Naive thymus-derived CD4-positive, alpha-beta T cell (primary cell): Measurements from ENCODE around the gene CENPV. TPM values are rescaled to one million over a fixed set of nuclear protein-coding genes. Genes with fewer than 3 reads are reported as not detected.

Experiments used
- ATAC-seq: fragments of 150-1000 bp; cut with Tn5 transposase; 2 replicates; pipeline ENCODE4 v1.10.0; 2021; ENCODE audit warnings: mild to moderate bottlenecking, moderate library complexity
- CTCF ChIA-PET: fragments of 350-600 bp; sonication (Branson Sonifier 250); formaldehyde crosslinking; loops from one replicate; lab custom pipeline; 2021; ENCODE audit warnings: antibody characterized with exemption; lab: Charles Lee
- POLR2A ChIA-PET: fragments of 350-600 bp; sonication (Branson Sonifier 250); formaldehyde crosslinking; loops from one replicate; lab custom pipeline; 2021; ENCODE audit warnings: antibody characterized with exemption, inconsistent platforms; lab: Charles Lee
- DNase-seq, 9 donors: peaks; one replicate each; pipeline versions ENCODE4 v3.0.0 to v3.0.0-alpha.2; 2020 to 2022; ENCODE audit warnings: mixed read lengths in 1 of 9
- H3K27ac ChIP-seq: one replicate; pipeline ENCODE4 v1.7.0; 2013; ENCODE audit warnings: mild to moderate bottlenecking, low read depth, low read length, moderate library complexity
- H3K27me3 ChIP-seq, 2 donors: one replicate each; pipeline ENCODE4 v1.7.0; 2013; ENCODE audit warnings: low read length in 2 of 2, mild to moderate bottlenecking in 2 of 2, moderate library complexity in 2 of 2; ENCODE audit not compliant: control insufficient read depth in 2 of 2, insufficient read depth in 2 of 2
- H3K36me3 ChIP-seq, 3 experiments: 1 replicate in 2 of 3; 2 replicates in 1 of 3; pipeline ENCODE4 v1.7.0; 2013; ENCODE audit warnings: low read length in 3 of 3, mild to moderate bottlenecking in 3 of 3, moderate library complexity in 1 of 3; ENCODE audit not compliant: insufficient read depth in 3 of 3, control insufficient read depth in 2 of 3
- H3K4me1 ChIP-seq, 2 donors: one replicate each; pipeline ENCODE4 v1.7.0; 2013; ENCODE audit warnings: low read length in 2 of 2, mild to moderate bottlenecking in 2 of 2, moderate library complexity in 1 of 2; ENCODE audit not compliant: control insufficient read depth in 2 of 2, insufficient read depth in 2 of 2
- H3K4me3 ChIP-seq: 2 replicates; pipeline ENCODE4 v1.7.0; 2013; ENCODE audit warnings: mild to moderate bottlenecking, low read length
- H3K9me3 ChIP-seq, 3 experiments: 1 replicate in 2 of 3; 2 replicates in 1 of 3; pipeline ENCODE4 v1.7.0; 2013; ENCODE audit warnings: low read length in 3 of 3; ENCODE audit not compliant: control insufficient read depth in 2 of 3
- H3K27ac Mint-ChIP-seq, 9 donors: one replicate each; pipeline ENCODE4 v1.8.0; 2020 to 2022; ENCODE audit warnings: mixed read lengths in 9 of 9, mild to moderate bottlenecking in 8 of 9, moderate library complexity in 5 of 9, inconsistent platforms in 2 of 9
- H3K27me3 Mint-ChIP-seq, 5 donors: one replicate each; pipeline ENCODE4 v1.8.0; 2021 to 2022; ENCODE audit warnings: mixed read lengths in 5 of 5, mild to moderate bottlenecking in 1 of 5
- H3K36me3 Mint-ChIP-seq, 5 donors: one replicate each; pipeline ENCODE4 v1.8.0; 2020 to 2022; ENCODE audit warnings: mixed read lengths in 5 of 5, mild to moderate bottlenecking in 3 of 5, inconsistent platforms in 1 of 5
- H3K4me1 Mint-ChIP-seq, 7 donors: one replicate each; pipeline ENCODE4 v1.8.0; 2020 to 2022; ENCODE audit warnings: mixed read lengths in 7 of 7, mild to moderate bottlenecking in 3 of 7, inconsistent platforms in 1 of 7
- H3K4me3 Mint-ChIP-seq, 10 donors: one replicate each; pipeline ENCODE4 v1.8.0; 2020 to 2022; ENCODE audit warnings: mild to moderate bottlenecking in 10 of 10, mixed read lengths in 10 of 10, moderate library complexity in 6 of 10, inconsistent platforms in 2 of 10
- H3K9me3 Mint-ChIP-seq, 11 donors: one replicate each; pipeline ENCODE4 v1.8.0; 2020 to 2022; ENCODE audit warnings: mixed read lengths in 11 of 11, mild to moderate bottlenecking in 4 of 11, inconsistent platforms in 1 of 11, moderate library complexity in 1 of 11
- intact Hi-C, 2 donors: fragments of 100-400 bp; cut with micrococcal nuclease; formaldehyde crosslinking; loops; one replicate each; pipeline ENCODE4 v1.15.1; 2023
- polyA plus RNA-seq, 2 donors: library from polyadenylated mRNA; unstranded; fragments of 300-500 nt; fragmentation: Illumina TruSeq; gene quantifications; one replicate each; pipeline ENCODE4 v1.2.3, GENCODE V29; 2021
- total RNA-seq, 6 experiments: library from RNA in 5 of 6; stranded (reverse) in 5 of 6; gene quantifications; 1 replicate in 5 of 6; 2 replicates in 1 of 6; pipeline ENCODE4 v1.2.3 and lab custom pipeline; 2021 to 2026

The CENPV gene
- total and polyA plus RNA-seq, 7 experiments from 2014 or later, result 9.8 to 30.3 (median 22.2) TPM

DNA sequence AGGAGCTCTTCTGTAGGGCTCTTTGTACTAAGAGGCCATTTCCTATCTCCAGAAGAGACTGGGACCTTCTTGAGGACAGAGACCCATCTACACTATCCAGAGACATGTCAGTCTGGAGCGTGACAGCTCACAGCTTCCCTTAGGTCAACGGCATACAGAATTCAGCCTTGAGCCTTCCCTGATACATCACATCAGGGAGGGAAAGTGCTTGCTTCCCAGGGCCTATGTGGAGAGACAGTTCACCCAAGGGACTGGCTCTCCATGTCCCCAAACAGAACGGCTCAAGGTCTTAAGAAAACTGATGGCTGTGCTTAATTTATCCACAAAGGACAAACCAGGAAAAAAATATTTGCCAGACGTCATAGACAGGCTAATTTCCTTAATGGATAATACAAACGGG lies 7.7 kb downstream of the CENPV start:
- no peak overlapping the region for H3K27ac Mint-ChIP-seq
- ChIA-PET POLR2A (no interaction called here), CTCF (interaction anchor here (1.5 kb wide), 1 partner anchor 18 kb away, joined by 5 read pairs; no protein-coding TSS in a partner anchor)

DNA sequence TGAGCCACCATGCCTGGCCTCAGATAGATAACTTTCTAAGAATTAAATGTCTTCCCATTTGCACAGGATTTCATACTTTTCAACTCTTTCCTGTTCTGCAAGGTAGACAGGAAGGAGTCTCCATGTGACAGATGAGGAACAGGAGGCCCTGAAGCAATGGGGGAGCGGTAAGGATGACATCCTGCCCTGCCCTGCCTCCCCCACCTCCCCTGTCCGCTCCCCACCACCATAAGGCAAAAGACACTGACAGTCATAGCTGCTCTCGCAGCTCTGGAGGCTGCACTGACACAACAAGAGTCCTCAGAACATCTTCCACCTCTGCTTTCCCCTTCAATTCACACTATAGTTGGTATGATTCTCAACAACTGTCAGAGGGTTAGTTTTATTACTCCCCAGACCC lies 9.7 kb downstream of the CENPV start:
- CTCF ChIA-PET, result no interaction called here
- H3K27me3 ChIP-seq, result no peaks in the 10 kb centered on the region
- no peak overlapping the region for H3K4me3 ChIP-seq
- Mint-ChIP-seq H3K27me3 (no peaks in the 10 kb centered on the region), H3K4me1 (no peaks in the 10 kb centered on the region), H3K27ac (no peak overlapping the region), H3K9me3 (no peaks in the 10 kb centered on the region), H3K4me3 (no peak overlapping the region), H3K36me3 (peaks cover 0 to 19% (median 7%) of the 10 kb centered on the region in 5 donors)
- H3K4me1 ChIP-seq, result no peaks in the 10 kb centered on the region
- no peaks in the 10 kb centered on the region for H3K9me3 ChIP-seq
- H3K36me3 ChIP-seq, result peaks cover 0 to 23% (median 9%) of the 10 kb centered on the region in 3 experiments
- ATAC-seq (no peak), DNase-seq (no peak)
- POLR2A ChIA-PET, result interaction anchor here (1.0 kb wide), 1 partner anchor 8 kb away, joined by 3 read pairs; no protein-coding TSS in a partner anchor
- H3K27ac ChIP-seq, result no peak overlapping the region
- intact Hi-C loops, result no loop called here

More for the DNA sequence above, 7.7 kb downstream of the CENPV start:
- ATAC-seq (no peak), DNase-seq (no peak)
- Mint-ChIP-seq H3K4me3 (no peak overlapping the region), H3K36me3 (peaks cover 0 to 23% (median 4%) of the 10 kb centered on the region in 5 donors), H3K27me3 (no peaks in the 10 kb centered on the region), H3K9me3 (no peaks in the 10 kb centered on the region), H3K4me1 (no peaks in the 10 kb centered on the region)
- Histone ChIP-seq H3K4me1 (no peaks in the 10 kb centered on the region), H3K4me3 (no peak overlapping the region), H3K27me3 (no peaks in the 10 kb centered on the region), H3K9me3 (no peaks in the 10 kb centered on the region), H3K36me3 (peaks cover 0 to 25% (median 9%) of the 10 kb centered on the region in 3 experiments), H3K27ac (no peak overlapping the region)
- intact Hi-C loops, result no loop called here

DNA sequence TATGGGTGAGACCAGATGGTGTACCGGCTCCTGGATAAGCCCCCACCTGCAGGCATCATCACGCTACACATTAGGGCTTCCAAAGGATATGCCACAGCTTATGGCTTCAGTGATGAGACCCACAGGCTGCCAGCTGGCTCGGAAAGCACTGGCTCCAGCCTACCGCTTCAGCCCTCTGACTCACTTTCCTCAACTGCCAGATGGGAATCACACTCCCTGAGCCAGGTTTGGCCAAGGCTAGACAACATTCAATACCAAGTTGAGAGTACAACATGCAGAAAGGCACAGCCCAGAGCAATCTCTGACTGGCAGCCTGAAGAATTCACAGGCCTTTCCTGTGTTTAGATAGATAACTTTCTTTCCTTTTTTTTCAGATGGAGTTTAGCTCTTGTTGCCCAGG lies 10.3 kb downstream of the CENPV start:
- Mint-ChIP-seq H3K27ac (peak overlapping the region in 1 of 9 donors; percentile 48), H3K36me3 (peaks cover 0 to 19% (median 7%) of the 10 kb centered on the region in 5 donors), H3K4me3 (no peak overlapping the region), H3K4me1 (no peaks in the 10 kb centered on the region), H3K27me3 (no peaks in the 10 kb centered on the region), H3K9me3 (no peaks in the 10 kb centered on the region)
- Histone ChIP-seq H3K4me1 (no peaks in the 10 kb centered on the region), H3K4me3 (no peak overlapping the region), H3K36me3 (peaks cover 0 to 20% (median 9%) of the 10 kb centered on the region in 3 experiments), H3K9me3 (no peaks in the 10 kb centered on the region), H3K27ac (no peak overlapping the region), H3K27me3 (no peaks in the 10 kb centered on the region)
- no peak for ATAC-seq
- intact Hi-C loops, result no loop called here
- no peak for DNase-seq
- ChIA-PET CTCF (no interaction called here), POLR2A (interaction anchor here (1.0 kb wide), 1 partner anchor 9 kb away, joined by 3 read pairs; no protein-coding TSS in a partner anchor)

DNA sequence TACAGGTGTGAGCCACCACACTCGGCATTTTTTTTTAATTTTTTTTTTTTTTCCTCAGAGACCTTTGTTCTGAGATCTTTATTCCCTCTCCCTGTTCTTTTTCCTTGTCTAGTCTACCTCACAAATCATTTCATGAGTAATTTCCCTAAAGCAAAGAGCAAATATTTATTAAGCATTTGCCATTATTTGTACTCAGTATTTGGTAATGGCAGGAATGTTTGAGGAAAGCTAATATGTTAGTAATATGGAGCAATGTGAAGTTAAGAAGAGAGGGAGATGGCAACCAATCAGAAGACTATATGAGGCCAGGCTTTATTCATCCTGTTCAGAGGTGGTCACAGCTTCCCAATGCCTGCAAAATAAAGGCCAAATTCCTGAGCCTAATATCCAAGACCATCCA lies 13.3 kb downstream of the CENPV start:
- Mint-ChIP-seq H3K36me3 (peaks cover 0 to 16% (median 3%) of the 10 kb centered on the region in 5 donors), H3K4me3 (no peak overlapping the region), H3K27ac (no peak overlapping the region), H3K27me3 (no peaks in the 10 kb centered on the region), H3K9me3 (no peaks in the 10 kb centered on the region), H3K4me1 (no peaks in the 10 kb centered on the region)
- no peak for ATAC-seq
- Histone ChIP-seq H3K36me3 (peaks cover 0 to 20% (median 5%) of the 10 kb centered on the region in 3 experiments), H3K9me3 (no peaks in the 10 kb centered on the region), H3K27ac (no peak overlapping the region), H3K4me1 (no peaks in the 10 kb centered on the region), H3K27me3 (no peaks in the 10 kb centered on the region), H3K4me3 (no peak overlapping the region)
- ChIA-PET CTCF (no interaction called here), POLR2A (interaction anchor here (0.6 to 2.7 kb wide), 2 partner anchors 11 to 41 kb away, joined by 5 to 10 read pairs; no protein-coding TSS in a partner anchor)
- intact Hi-C loops, result no loop called here
- DNase-seq, result no peak

DNA sequence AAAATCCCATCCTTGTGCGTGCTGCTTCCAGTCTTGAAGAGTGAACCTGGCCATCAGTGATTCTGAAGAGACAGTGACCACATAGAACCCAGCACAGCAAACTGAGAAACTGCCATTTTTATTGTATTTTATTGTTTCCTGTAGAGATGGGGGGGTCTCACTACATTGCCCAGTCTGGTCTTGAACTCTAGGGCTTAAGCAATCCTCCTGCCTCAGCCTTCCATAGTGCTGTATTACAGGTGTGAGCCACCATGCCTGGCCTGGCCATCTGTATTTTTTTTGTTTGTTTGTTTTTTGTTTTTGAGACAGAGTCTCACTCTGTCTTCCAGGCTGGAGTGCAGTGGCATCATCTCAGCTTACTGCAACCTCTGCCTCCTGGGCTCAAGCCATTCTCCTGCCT lies 13.9 kb downstream of the CENPV start:
- ATAC-seq, result no peak
- Histone ChIP-seq H3K4me3 (no peak overlapping the region), H3K27me3 (no peaks in the 10 kb centered on the region), H3K9me3 (no peaks in the 10 kb centered on the region), H3K27ac (no peak overlapping the region), H3K4me1 (no peaks in the 10 kb centered on the region), H3K36me3 (peaks cover 0 to 20% (median 5%) of the 10 kb centered on the region in 3 experiments)
- no peaks in the 10 kb centered on the region for H3K27me3 Mint-ChIP-seq
- CTCF ChIA-PET, result no interaction called here
- POLR2A ChIA-PET, result interaction anchor here (0.6 kb wide), 1 partner anchor 40 kb away, joined by 5 read pairs; no protein-coding TSS in a partner anchor
- H3K4me3 Mint-ChIP-seq, result no peak overlapping the region
- DNase-seq, result no peak
- H3K9me3 Mint-ChIP-seq, result no peaks in the 10 kb centered on the region
- peaks cover 0 to 15% (median 3%) of the 10 kb centered on the region in 5 donors for H3K36me3 Mint-ChIP-seq
- no peaks in the 10 kb centered on the region for H3K4me1 Mint-ChIP-seq
- intact Hi-C loops, result no loop called here
- peak overlapping the region in 1 of 9 donors; percentile 5 for H3K27ac Mint-ChIP-seq

DNA sequence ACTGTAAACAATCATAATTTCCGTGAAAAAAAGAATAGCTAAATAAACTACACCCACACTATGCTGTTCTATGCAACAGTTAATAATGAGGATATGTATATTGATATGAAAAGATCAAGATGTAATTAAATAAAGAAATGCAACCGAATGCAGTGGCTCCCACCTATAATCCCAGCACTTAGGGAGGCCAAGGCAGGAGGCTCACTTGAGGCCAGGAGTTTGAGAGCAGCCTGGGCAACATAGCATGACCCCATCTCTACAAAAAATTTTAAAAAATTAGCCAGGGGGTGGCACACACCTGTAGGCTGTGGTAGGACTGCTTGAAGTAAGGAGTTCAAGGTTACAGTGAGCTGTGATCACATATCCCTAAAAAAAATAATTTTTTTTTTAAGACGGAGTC lies 14.9 kb downstream of the CENPV start:
- no peak for DNase-seq
- Mint-ChIP-seq H3K4me1 (no peaks in the 10 kb centered on the region), H3K9me3 (no peaks in the 10 kb centered on the region), H3K27ac (no peak overlapping the region), H3K4me3 (no peak overlapping the region), H3K36me3 (peaks cover 0 to 9% (median 3%) of the 10 kb centered on the region in 5 donors), H3K27me3 (no peaks in the 10 kb centered on the region)
- ATAC-seq, result no peak
- peaks cover 0 to 10% (median 5%) of the 10 kb centered on the region in 3 experiments for H3K36me3 ChIP-seq
- H3K27me3 ChIP-seq, result no peaks in the 10 kb centered on the region
- no peak overlapping the region for H3K27ac ChIP-seq
- ChIA-PET POLR2A (no interaction called here), CTCF (no interaction called here)
- no peak overlapping the region for H3K4me3 ChIP-seq
- intact Hi-C loops, result no loop called here
- H3K9me3 ChIP-seq, result no peaks in the 10 kb centered on the region
- H3K4me1 ChIP-seq, result no peaks in the 10 kb centered on the region
